Peyer's patch (tissue), 4 donors: Measurements from ENCODE around the gene TNFAIP8L2. TPM values are rescaled to one million over a fixed set of nuclear protein-coding genes. Genes with fewer than 3 reads are reported as not detected.
A peak's percentile ranks its signal among the peaks of the same experiment; 100 is the strongest.
"Not testable (repeated sequence)": the region's sequence is repeated elsewhere in the genome, so short reads cannot be mapped to it uniquely, and the experiment has no call there.

Experiments used
- DNase-seq, 3 donors: peaks; one replicate each; pipeline ENCODE4 v3.0.0-alpha.2; 2017 to 2019
- H3K27ac ChIP-seq, 4 donors: fragments of 200-600 bp; sonication (generic); one replicate each; pipeline ENCODE4 v1.5.1; 2016 to 2019
- H3K27me3 ChIP-seq, 2 donors: fragments of 200-600 bp; sonication (generic); one replicate each; pipeline ENCODE4 v1.5.1; 2019
- H3K36me3 ChIP-seq, 3 donors: fragments of 200-600 bp; sonication (generic); one replicate each; pipeline ENCODE4 v1.5.1; 2016 to 2019
- H3K4me1 ChIP-seq, 4 donors: fragments of 200-600 bp; sonication (generic); one replicate each; pipeline ENCODE4 v1.5.1; 2016 to 2019
- H3K4me3 ChIP-seq, 4 donors: fragments of 200-600 bp; sonication (generic); 1 replicate in 3 of 4; 2 replicates in 1 of 4; pipeline ENCODE4 v1.5.1; 2016 to 2019; ENCODE audit warnings: mild to moderate bottlenecking in 1 of 4
- H3K9me3 ChIP-seq, 4 donors: fragments of 200-600 bp; sonication (generic); one replicate each; pipeline ENCODE4 v1.5.1; 2016 to 2019; ENCODE audit warnings: mild to moderate bottlenecking in 1 of 4
- POLR2A ChIP-seq, 2 donors: fragments of 450-650 bp; IDR thresholded peaks; one replicate each; pipeline ENCODE4 v1.5.1; 2017; ENCODE audit warnings: antibody characterized with exemption in 2 of 2, mild to moderate bottlenecking in 2 of 2, moderate library complexity in 2 of 2
- total RNA-seq, 4 donors: library from RNA; depleted of rRNA; stranded (reverse); fragments of >200 nt; gene quantifications; one replicate each; pipeline ENCODE4 v1.1.0, GENCODE V29; 2016
- TF ChIP-seq, protein P1 (sequence below), 6 experiments: fragments of 450-650 bp in 4 of 6; fragments of 200-600 bp in 2 of 6; sonication (generic) in 1 of 6; IDR thresholded peaks; one replicate each; pipeline ENCODE4 v1.5.1; 2017 to 2019; ENCODE audit warnings: antibody characterized with exemption in 6 of 6, mild to moderate bottlenecking in 3 of 6, moderate library complexity in 1 of 6

The TNFAIP8L2 gene
- total RNA-seq, 4 donors from 2014 or later, result 4.0 to 6.6 TPM; not detected in 2

GRCh38 chr1:151193856-151194255 lies 37.4 kb downstream of the TNFAIP8L2 start:
- Histone ChIP-seq H3K9me3 (no peaks in the 10 kb centered on the region), H3K27ac (no peak overlapping the region), H3K4me1 (peaks cover 0 to 19% (median 5%) of the 10 kb centered on the region in 4 donors), H3K4me3 (no peak overlapping the region), H3K36me3 (no peaks in the 10 kb centered on the region), H3K27me3 (no peaks in the 10 kb centered on the region)
- TF ChIP-seq POLR2A (IDR thresholded peaks at IDR 0.05), result no peak
- TF ChIP-seq, protein P1, sequence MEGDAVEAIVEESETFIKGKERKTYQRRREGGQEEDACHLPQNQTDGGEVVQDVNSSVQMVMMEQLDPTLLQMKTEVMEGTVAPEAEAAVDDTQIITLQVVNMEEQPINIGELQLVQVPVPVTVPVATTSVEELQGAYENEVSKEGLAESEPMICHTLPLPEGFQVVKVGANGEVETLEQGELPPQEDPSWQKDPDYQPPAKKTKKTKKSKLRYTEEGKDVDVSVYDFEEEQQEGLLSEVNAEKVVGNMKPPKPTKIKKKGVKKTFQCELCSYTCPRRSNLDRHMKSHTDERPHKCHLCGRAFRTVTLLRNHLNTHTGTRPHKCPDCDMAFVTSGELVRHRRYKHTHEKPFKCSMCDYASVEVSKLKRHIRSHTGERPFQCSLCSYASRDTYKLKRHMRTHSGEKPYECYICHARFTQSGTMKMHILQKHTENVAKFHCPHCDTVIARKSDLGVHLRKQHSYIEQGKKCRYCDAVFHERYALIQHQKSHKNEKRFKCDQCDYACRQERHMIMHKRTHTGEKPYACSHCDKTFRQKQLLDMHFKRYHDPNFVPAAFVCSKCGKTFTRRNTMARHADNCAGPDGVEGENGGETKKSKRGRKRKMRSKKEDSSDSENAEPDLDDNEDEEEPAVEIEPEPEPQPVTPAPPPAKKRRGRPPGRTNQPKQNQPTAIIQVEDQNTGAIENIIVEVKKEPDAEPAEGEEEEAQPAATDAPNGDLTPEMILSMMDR (IDR thresholded peaks at IDR 0.05), result no peak
- DNase-seq, result no peak

DNA sequence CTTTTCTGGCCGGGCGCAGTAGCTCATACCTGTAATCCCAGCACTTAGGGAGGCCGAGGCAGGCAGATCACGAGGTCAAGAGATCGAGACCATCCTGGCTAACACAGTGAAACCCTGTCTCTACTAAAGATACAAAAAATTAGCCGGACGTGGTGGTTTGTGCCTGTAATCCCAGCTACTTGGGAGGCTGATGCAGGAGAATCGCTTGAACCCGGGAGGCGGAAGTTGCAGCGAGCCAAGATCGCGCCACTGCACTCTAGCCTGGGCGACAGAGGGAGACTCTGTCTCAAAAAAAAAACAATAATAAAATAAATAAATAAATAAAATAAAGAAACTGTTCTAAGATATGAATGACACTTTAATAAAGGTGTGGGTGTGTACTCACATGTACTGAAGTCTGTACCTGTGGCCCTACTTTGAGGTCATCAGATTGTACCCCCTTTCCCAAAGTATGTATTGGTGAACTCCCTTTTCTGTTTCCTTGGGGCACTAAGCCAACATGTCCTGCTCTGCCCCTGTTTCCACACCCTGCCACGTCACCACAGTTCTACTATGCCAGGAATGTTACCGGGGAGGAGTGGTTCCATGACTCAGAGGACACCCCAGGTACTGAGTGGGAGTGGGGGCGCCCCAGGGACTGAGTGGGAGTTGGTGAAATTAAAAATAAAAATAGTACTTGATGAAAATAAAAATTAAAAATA lies 38.6 kb downstream of the TNFAIP8L2 start:
- not testable (repeated sequence) for H3K9me3 ChIP-seq, H3K27me3 ChIP-seq, H3K36me3 ChIP-seq
- peaks cover 0 to 18% (median 3%) of the 10 kb centered on the region in 4 donors for H3K4me1 ChIP-seq
- H3K4me3 ChIP-seq, result peak overlapping the region in 3 of 4 donors; percentile 24 to 42 (median 36)
- H3K27ac ChIP-seq, result peak overlapping the region in 3 of 4 donors; percentile 76 to 94 (median 87)
- peak; percentile 21 to 92 (median 88) for DNase-seq
- peak; percentile 38 to 39 for TF ChIP-seq POLR2A (IDR thresholded peaks at IDR 0.05)

- Histone ChIP-seq H3K27me3 (no peaks in the 10 kb centered on the region), H3K9me3 (no peaks in the 10 kb centered on the region), H3K27ac (peak overlapping the region in 3 of 4 donors; percentile 76 to 94 (median 87)), H3K4me1 (peaks cover 0 to 31% (median 10%) of the 10 kb centered on the region in 4 donors), H3K36me3 (no peaks in the 10 kb centered on the region), H3K4me3 (peak overlapping the region in 2 of 4 donors; percentile 29 to 42)
- DNase-seq, result peak; percentile 53 to 86 (median 69)
- TF ChIP-seq POLR2A (IDR thresholded peaks at IDR 0.05), result no peak
- TF ChIP-seq, protein P1 (IDR thresholded peaks at IDR 0.05), result peak in 5 of 6 experiments; percentile 52 to 84 (median 78)
Measured at GRCh38 chr1:151196292-151196800, 39.9 kb downstream of the TNFAIP8L2 start.

DNA sequence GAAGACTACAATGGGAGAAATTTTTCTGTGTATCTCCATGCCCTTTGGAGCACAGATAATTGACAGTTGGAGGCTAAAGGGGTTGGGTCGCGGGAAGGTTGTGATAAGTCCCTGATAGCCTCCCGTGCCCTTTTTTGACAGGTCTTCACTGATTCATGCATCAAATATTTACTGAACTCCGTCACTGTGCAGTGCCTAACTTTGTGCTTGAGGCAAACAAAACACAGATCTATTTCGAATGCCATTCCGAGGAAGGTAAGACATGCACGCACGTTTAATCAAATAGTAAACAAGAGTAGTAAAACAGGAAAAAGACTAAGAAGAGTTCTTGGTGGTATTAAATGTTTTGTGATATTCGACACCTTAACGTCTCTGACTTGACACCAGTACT lies 41.4 kb downstream of the TNFAIP8L2 start:
- TF ChIP-seq, protein P1 (IDR thresholded peaks at IDR 0.05), result no peak
- TF ChIP-seq POLR2A (IDR thresholded peaks at IDR 0.05), result no peak
- peak overlapping the region; percentile 70 to 78 (median 72) for H3K4me3 ChIP-seq
- peak overlapping the region; percentile 86 to 94 (median 90) for H3K27ac ChIP-seq
- peaks cover 0 to 41% (median 10%) of the 10 kb centered on the region in 4 donors for H3K4me1 ChIP-seq
- H3K36me3 ChIP-seq, result peaks cover 0 to 7% (median 0%) of the 10 kb centered on the region in 3 donors
- peak in 1 of 3 donors; percentile 56 for DNase-seq
- no peaks in the 10 kb centered on the region for H3K27me3 ChIP-seq
- H3K9me3 ChIP-seq, result no peaks in the 10 kb centered on the region

- no peaks in the 10 kb centered on the region for H3K27me3 ChIP-seq
- peaks cover 0 to 43% (median 10%) of the 10 kb centered on the region in 4 donors for H3K4me1 ChIP-seq
- peak within 1 kb of the TSS; percentile 86 to 94 (median 90) for H3K27ac ChIP-seq
- no peaks in the 10 kb centered on the region for H3K9me3 ChIP-seq
- H3K4me3 ChIP-seq, result peak within 1 kb of the TSS; percentile 70 to 78 (median 72)
- peaks cover 0 to 12% (median 0%) of the 10 kb centered on the region in 3 donors for H3K36me3 ChIP-seq
- DNase-seq, result peak; percentile 98 to 99 (median 98)
- TF ChIP-seq, protein P1 (IDR thresholded peaks at IDR 0.05), result no peak
- TF ChIP-seq POLR2A (IDR thresholded peaks at IDR 0.05), result peak; percentile 72 to 78
Measured at GRCh38 chr1:151198254-151199127, 42.0 kb downstream of the TNFAIP8L2 start, which contains the start of gene PIP5K1A. PIP5K1A (plus strand) TSS chr1:151198552; CDS start chr1:151198997, 445 bp downstream.
